ENCODE results near the gene ZNF324B. TPM values are rescaled to one million over a fixed set of nuclear protein-coding genes. Genes with fewer than 3 reads are reported as not detected.

ZNF324B gene
- 5.2 and 10.5 TPM in 2 replicates for total RNA-seq

GRCh38 chr19:58451358-58452101 lies at the start of gene ZNF324B:
ZNF324B (plus strand) TSS chr19:58451622; CDS start chr19:58453702, 2,080 bp downstream.

GRCh38 chr19:58408152-58409009 lies 43.0 kb upstream of the ZNF324B start, which contains the start of gene ZNF584:
ZNF584 (plus strand) TSS chr19:58408649; CDS start chr19:58409148, 499 bp downstream.

GRCh38 chr19:58439576-58440554 lies 11.6 kb upstream of the ZNF324B start, which contains the start of gene ZNF132:
ZNF132 (minus strand) TSS chr19:58440153; CDS start chr19:58439821, 332 bp downstream.

GRCh38 chr19:58466760-58467589 lies 15.6 kb downstream of the ZNF324B start, which contains the start of gene ZNF324:
ZNF324 (plus strand) TSS chr19:58467080; CDS start chr19:58469186, 2,106 bp downstream.

GRCh38 chr19:58475714-58476497 lies 24.5 kb downstream of the ZNF324B start, which contains the start of gene ZNF446:
ZNF446 (plus strand) TSS chr19:58476352; CDS start chr19:58477219, 867 bp downstream.

Other genes with a start within 250 kb of the ZNF324B start
- 36.3 and 58.2 TPM in 2 replicates for gene ZNF544, start 222.7 kb upstream of the ZNF324B start, total RNA-seq
- 2.6 and 5.2 TPM in 2 replicates for gene ZNF8, start 172.7 kb upstream of the ZNF324B start, total RNA-seq
- 17.0 and 32.5 TPM in 2 replicates for gene ERVK3-1, start 146.2 kb upstream of the ZNF324B start, total RNA-seq
- gene ZSCAN22, start 124.6 kb upstream of the ZNF324B start, total RNA-seq, result 1.3 and 3.3 TPM in 2 replicates
- gene A1BG, start 98.1 kb upstream of the ZNF324B start, total RNA-seq, result 2.5 and 2.9 TPM in 2 replicates
- 0.81 and 1.6 TPM in 2 replicates for gene ZNF497, start 88.9 kb upstream of the ZNF324B start, total RNA-seq
- gene ZNF837, start 70.6 kb upstream of the ZNF324B start, total RNA-seq, result 1.2 and 1.9 TPM in 2 replicates
- gene RPS5, start 64.4 kb upstream of the ZNF324B start, total RNA-seq, result 1,823 and 2,576 TPM in 2 replicates
- not detected in 2 replicates for gene RNF225, start 56.0 kb upstream of the ZNF324B start, total RNA-seq
- gene ZNF584, start 43.0 kb upstream of the ZNF324B start, total RNA-seq, result 7.6 and 11.8 TPM in 2 replicates
- gene ZNF132, start 11.5 kb upstream of the ZNF324B start, total RNA-seq, result 3.7 and 6.3 TPM in 2 replicates
- gene ZNF324, start 15.5 kb downstream of the ZNF324B start, total RNA-seq, result 7.6 and 11.2 TPM in 2 replicates
- 3.5 and 3.9 TPM in 2 replicates for gene ZNF446, start 24.7 kb downstream of the ZNF324B start, total RNA-seq
- gene SLC27A5, start 60.4 kb downstream of the ZNF324B start, total RNA-seq, result 5.9 and 11.2 TPM in 2 replicates
- gene ZBTB45, start 68.2 kb downstream of the ZNF324B start, total RNA-seq, result 4.4 and 6.9 TPM in 2 replicates
- 287 and 532 TPM in 2 replicates for gene TRIM28, start 92.4 kb downstream of the ZNF324B start, total RNA-seq
- 102 and 110 TPM in 2 replicates for gene CHMP2A, start 103.5 kb downstream of the ZNF324B start, total RNA-seq
- gene UBE2M, start 107.0 kb downstream of the ZNF324B start, total RNA-seq, result 61.0 and 79.7 TPM in 2 replicates
- gene MZF1, start 121.7 kb downstream of the ZNF324B start, total RNA-seq, result 5.8 and 11.1 TPM in 2 replicates